ENCODE data around the gene MITF.

The MITF gene

DNA sequence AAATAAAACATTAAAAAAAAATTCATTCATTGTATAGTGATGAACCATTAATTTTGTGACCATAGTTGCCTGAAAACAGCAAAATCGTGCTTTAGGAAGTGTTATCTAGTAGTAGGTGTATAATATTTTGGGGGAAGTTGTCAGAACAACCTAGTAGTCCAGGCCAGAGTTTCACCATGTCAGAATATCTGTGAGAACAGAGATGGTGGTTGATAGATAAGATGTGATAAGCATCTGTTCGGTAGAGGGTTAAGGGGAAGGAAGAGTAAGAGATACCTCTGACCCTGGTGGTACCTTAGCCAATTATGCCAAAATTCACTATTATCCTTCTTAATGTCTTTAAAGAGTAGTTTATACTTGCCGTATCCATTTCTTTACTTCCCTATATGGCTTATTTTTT lies 113.8 kb downstream of the MITF start:
- H3K79me2 ChIP-seq (ENCODE audit: control insufficient read depth, low read length): no peaks in the 10 kb centered on the region
- H3K36me3 ChIP-seq (ENCODE audit: control insufficient read depth, low read length): no peaks in the 10 kb centered on the region
- H3K9me2 ChIP-seq (replicated peaks; ENCODE audit: control insufficient read depth, low read length): no peaks in the 10 kb centered on the region
- H3K9me3 ChIP-seq (ENCODE audit: control insufficient read depth, insufficient read depth, low read length): no peaks in the 10 kb centered on the region
- no peaks in the 10 kb centered on the region for H3F3A ChIP-seq (ENCODE audit: control insufficient read depth, insufficient read depth)
- no peak overlapping the region for H3K4me3 ChIP-seq (ENCODE audit: low read length)
- H3K4me2 ChIP-seq (ENCODE audit: low read length): no peak overlapping the region
- TF ChIP-seq, protein P1, sequence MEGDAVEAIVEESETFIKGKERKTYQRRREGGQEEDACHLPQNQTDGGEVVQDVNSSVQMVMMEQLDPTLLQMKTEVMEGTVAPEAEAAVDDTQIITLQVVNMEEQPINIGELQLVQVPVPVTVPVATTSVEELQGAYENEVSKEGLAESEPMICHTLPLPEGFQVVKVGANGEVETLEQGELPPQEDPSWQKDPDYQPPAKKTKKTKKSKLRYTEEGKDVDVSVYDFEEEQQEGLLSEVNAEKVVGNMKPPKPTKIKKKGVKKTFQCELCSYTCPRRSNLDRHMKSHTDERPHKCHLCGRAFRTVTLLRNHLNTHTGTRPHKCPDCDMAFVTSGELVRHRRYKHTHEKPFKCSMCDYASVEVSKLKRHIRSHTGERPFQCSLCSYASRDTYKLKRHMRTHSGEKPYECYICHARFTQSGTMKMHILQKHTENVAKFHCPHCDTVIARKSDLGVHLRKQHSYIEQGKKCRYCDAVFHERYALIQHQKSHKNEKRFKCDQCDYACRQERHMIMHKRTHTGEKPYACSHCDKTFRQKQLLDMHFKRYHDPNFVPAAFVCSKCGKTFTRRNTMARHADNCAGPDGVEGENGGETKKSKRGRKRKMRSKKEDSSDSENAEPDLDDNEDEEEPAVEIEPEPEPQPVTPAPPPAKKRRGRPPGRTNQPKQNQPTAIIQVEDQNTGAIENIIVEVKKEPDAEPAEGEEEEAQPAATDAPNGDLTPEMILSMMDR (IDR thresholded peaks at IDR 0.05; ENCODE audit: low read depth, low read length, poor library complexity, severe bottlenecking): no peak
- no peak for TF ChIP-seq EZH2phosphoT487 (IDR thresholded peaks at IDR 0.05; ENCODE audit: borderline replicate concordance, low read length)
- peaks cover 8% of the 10 kb centered on the region for H3K4me1 ChIP-seq (ENCODE audit: control insufficient read depth, low read length)
- no peak overlapping the region for H3K27ac ChIP-seq (ENCODE audit: low read depth, low read length)
- no peaks in the 10 kb centered on the region for H4K20me1 ChIP-seq (ENCODE audit: control insufficient read depth, insufficient read depth, low read depth, low read length)
- no peaks in the 10 kb centered on the region for H3K27me3 ChIP-seq (ENCODE audit: control insufficient read depth, low read length)

DNA sequence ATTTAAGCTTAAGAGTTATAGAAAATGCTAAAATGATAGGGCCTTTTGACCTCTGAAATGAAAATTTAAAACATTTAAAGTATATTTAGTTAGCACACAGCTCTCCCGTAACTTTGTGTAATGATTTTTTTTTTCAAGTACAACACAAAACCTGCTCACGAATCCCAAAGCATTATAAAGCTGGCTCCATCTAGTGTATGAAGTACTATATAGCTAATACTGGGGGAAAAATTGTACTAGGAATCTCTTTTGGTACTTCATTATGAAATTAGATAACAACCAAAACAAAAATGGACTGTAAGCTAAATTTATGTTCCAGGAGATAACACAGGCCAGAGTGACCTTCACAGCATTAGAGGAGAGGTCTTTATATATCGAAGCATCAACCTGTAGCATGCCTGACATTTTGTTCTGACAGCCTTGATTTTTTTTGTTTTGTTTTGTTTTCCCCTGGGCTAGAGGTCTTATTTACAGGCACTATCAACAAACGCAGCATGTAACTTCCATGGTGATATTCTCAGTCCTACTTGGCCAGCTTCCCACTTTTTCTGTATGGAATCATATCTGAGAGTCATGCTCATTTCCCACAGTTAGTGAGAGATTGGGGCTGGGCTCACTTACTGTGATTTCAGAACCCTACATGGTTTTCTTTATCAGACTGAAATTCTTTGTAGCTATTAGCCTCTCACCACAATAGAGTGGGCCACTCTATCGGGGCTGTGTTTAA lies 116.3 kb downstream of the MITF start:
- H3K9me2 ChIP-seq (replicated peaks; ENCODE audit: control insufficient read depth, low read length): no peaks in the 10 kb centered on the region
- no peaks in the 10 kb centered on the region for H3F3A ChIP-seq (ENCODE audit: control insufficient read depth, insufficient read depth)
- H3K4me2 ChIP-seq (ENCODE audit: low read length): no peak overlapping the region
- H4K20me1 ChIP-seq (ENCODE audit: control insufficient read depth, insufficient read depth, low read depth, low read length): no peaks in the 10 kb centered on the region
- no peak overlapping the region for H3K4me3 ChIP-seq (ENCODE audit: low read length)
- H3K4me1 ChIP-seq (ENCODE audit: control insufficient read depth, low read length): peaks cover 8% of the 10 kb centered on the region
- no peaks in the 10 kb centered on the region for H3K9me3 ChIP-seq (ENCODE audit: control insufficient read depth, insufficient read depth, low read length)
- H3K27ac ChIP-seq (ENCODE audit: low read depth, low read length): no peak overlapping the region
- no peak for TF ChIP-seq EZH2phosphoT487 (IDR thresholded peaks at IDR 0.05; ENCODE audit: borderline replicate concordance, low read length)
- TF ChIP-seq, protein P1 (IDR thresholded peaks at IDR 0.05; ENCODE audit: low read depth, low read length, poor library complexity, severe bottlenecking): no peak
- no peaks in the 10 kb centered on the region for H3K79me2 ChIP-seq (ENCODE audit: control insufficient read depth, low read length)
- no peaks in the 10 kb centered on the region for H3K27me3 ChIP-seq (ENCODE audit: control insufficient read depth, low read length)
- no peaks in the 10 kb centered on the region for H3K36me3 ChIP-seq (ENCODE audit: control insufficient read depth, low read length)

DNA sequence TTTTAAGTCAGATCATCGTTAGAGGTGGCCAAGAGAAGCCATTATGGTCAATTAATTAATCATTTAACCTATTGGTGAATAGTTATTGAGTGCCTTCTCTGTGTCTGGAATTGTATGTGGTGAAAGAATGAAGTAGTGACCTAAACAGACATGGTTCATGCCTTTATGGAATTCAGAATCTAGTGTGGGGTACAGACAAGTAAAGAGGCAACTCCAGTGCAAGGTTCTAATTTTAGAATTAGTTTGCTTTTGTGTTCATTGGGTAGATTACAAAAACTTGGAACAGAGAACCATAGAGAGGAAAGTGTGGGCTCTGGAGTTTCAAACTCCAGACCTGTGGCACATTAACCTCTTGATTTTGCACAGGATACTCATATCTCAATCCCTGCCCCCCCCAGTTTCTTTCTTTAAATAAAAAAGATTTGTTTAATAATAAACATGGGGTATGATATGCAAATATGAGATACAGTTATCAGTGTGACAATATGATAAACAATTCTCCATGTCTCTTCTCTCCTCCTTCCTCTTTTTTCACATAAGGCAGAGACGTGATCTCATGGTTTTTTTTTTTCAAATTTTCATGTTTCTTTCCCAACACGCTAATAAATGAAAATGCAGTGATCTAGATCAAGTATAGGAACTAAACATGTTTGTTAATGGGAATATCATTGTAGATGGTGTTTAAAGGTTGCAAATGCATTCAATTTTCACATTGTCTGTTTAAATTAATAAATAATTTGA lies 117.9 kb downstream of the MITF start:
- Histone ChIP-seq H3K4me3 (ENCODE audit: low read length) (no peak overlapping the region), H3K27me3 (ENCODE audit: control insufficient read depth, low read length) (no peaks in the 10 kb centered on the region), H3F3A (ENCODE audit: control insufficient read depth, insufficient read depth) (no peaks in the 10 kb centered on the region), H3K27ac (ENCODE audit: low read depth, low read length) (no peak overlapping the region), H4K20me1 (ENCODE audit: control insufficient read depth, insufficient read depth, low read depth, low read length) (no peaks in the 10 kb centered on the region), H3K4me1 (ENCODE audit: control insufficient read depth, low read length) (peaks cover 11% of the 10 kb centered on the region), H3K79me2 (ENCODE audit: control insufficient read depth, low read length) (no peaks in the 10 kb centered on the region), H3K9me2 (replicated peaks; ENCODE audit: control insufficient read depth, low read length) (no peaks in the 10 kb centered on the region), H3K9me3 (ENCODE audit: control insufficient read depth, insufficient read depth, low read length) (no peaks in the 10 kb centered on the region), H3K4me2 (ENCODE audit: low read length) (0 out of 2 replicates have a peak overlapping the region, but pooled peaks have one; percentile 4), H3K36me3 (ENCODE audit: control insufficient read depth, low read length) (no peaks in the 10 kb centered on the region)
- no peak for TF ChIP-seq EZH2phosphoT487 (IDR thresholded peaks at IDR 0.05; ENCODE audit: borderline replicate concordance, low read length)
- TF ChIP-seq, protein P1 (IDR thresholded peaks at IDR 0.05; ENCODE audit: low read depth, low read length, poor library complexity, severe bottlenecking): no peak
